ENCODE data around the gene DCLK3. TPM values are rescaled to one million over a fixed set of nuclear protein-coding genes. Genes with fewer than 3 reads are reported as not detected.

Gene DCLK3, protein sequence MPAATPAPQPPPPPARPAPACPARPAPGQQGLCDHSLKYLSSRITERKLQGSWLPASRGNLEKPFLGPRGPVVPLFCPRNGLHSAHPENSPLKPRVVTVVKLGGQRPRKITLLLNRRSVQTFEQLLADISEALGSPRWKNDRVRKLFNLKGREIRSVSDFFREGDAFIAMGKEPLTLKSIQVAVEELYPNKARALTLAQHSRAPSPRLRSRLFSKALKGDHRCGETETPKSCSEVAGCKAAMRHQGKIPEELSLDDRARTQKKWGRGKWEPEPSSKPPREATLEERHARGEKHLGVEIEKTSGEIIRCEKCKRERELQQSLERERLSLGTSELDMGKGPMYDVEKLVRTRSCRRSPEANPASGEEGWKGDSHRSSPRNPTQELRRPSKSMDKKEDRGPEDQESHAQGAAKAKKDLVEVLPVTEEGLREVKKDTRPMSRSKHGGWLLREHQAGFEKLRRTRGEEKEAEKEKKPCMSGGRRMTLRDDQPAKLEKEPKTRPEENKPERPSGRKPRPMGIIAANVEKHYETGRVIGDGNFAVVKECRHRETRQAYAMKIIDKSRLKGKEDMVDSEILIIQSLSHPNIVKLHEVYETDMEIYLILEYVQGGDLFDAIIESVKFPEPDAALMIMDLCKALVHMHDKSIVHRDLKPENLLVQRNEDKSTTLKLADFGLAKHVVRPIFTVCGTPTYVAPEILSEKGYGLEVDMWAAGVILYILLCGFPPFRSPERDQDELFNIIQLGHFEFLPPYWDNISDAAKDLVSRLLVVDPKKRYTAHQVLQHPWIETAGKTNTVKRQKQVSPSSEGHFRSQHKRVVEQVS
- under 0.01 TPM in 1 of 2 replicates, not detected in the other for total RNA-seq

DNA sequence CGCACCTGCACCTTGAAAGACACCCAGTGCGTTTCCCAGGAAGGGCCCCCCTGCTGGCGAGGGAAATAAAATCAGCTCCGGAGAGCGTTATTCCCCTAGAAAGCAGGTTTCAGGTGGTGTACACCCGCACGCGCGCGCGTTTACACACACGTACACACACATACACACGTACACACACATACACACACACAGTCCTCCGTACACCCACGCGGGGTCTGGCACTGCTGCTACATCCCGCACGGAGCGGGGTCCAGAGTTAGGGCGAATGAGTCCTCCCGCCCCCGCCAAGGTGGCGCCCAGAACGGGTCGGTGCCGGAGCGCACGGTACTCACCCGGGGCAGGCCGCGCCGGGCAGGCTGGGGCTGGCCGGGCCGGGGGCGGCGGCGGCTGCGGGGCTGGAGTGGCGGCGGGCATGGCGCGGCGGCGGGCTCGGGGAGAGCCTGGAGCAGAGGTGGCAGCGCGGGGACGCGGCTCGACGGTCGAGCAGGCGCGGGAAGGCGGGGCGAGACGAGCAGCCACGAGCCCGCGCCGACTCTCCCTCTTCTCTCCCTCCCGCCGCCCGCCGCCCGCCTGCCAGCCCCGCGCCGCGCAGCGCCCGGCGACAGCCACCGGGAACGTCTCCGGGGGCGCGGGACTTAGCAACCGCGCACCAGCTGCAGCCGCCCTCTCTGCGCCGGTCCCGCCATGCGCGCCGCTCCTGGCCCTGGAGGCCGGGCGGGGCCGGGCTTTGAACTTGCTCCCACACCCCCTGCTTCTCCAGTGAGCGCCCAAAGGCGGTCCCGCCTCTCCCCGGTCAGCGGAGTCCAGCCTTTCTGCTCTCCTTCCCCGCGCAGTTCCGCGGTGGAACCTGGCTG, at the start of gene DCLK3:
Gene DCLK3, minus strand, starts transcription at position 704 of the 854 bp plus-strand sequence. Its CDS starts 290 bp downstream, at position 414.
- H3K4me3 ChIP-seq (ENCODE audit: low read depth, low read length) = no peak within 1 kb of the TSS
- TF ChIP-seq, protein P1, sequence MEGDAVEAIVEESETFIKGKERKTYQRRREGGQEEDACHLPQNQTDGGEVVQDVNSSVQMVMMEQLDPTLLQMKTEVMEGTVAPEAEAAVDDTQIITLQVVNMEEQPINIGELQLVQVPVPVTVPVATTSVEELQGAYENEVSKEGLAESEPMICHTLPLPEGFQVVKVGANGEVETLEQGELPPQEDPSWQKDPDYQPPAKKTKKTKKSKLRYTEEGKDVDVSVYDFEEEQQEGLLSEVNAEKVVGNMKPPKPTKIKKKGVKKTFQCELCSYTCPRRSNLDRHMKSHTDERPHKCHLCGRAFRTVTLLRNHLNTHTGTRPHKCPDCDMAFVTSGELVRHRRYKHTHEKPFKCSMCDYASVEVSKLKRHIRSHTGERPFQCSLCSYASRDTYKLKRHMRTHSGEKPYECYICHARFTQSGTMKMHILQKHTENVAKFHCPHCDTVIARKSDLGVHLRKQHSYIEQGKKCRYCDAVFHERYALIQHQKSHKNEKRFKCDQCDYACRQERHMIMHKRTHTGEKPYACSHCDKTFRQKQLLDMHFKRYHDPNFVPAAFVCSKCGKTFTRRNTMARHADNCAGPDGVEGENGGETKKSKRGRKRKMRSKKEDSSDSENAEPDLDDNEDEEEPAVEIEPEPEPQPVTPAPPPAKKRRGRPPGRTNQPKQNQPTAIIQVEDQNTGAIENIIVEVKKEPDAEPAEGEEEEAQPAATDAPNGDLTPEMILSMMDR (IDR thresholded peaks at IDR 0.05; ENCODE audit: insufficient read depth, low read depth, low read length) = no peak
- no peak for DNase-seq (ENCODE audit: low read depth)

GRCh38 chr3:36813305-36813704, 49.0 kb upstream of the DCLK3 start:
- TF ChIP-seq, protein P1 (IDR thresholded peaks at IDR 0.05; ENCODE audit: insufficient read depth, low read depth, low read length) = no peak

GRCh38 chr3:36812240-36812639, 47.9 kb upstream of the DCLK3 start:
- TF ChIP-seq, protein P1 (IDR thresholded peaks at IDR 0.05; ENCODE audit: insufficient read depth, low read depth, low read length) = no peak

More at GRCh38 chr3:36813305-36813704, 49.0 kb upstream of the DCLK3 start:
- H3K4me3 ChIP-seq (ENCODE audit: low read depth, low read length) = no peak overlapping the region
- DNase-seq (ENCODE audit: low read depth) = no peak

GRCh38 chr3:36811768-36812167, 47.4 kb upstream of the DCLK3 start:
- no peak overlapping the region for H3K4me3 ChIP-seq (ENCODE audit: low read depth, low read length)
- DNase-seq (ENCODE audit: low read depth) = no peak
- TF ChIP-seq, protein P1 (IDR thresholded peaks at IDR 0.05; ENCODE audit: insufficient read depth, low read depth, low read length) = no peak

More at GRCh38 chr3:36812240-36812639, 47.9 kb upstream of the DCLK3 start:
- DNase-seq (ENCODE audit: low read depth) = no peak
- H3K4me3 ChIP-seq (ENCODE audit: low read depth, low read length) = no peak overlapping the region

GRCh38 chr3:36804295-36805055, 40.1 kb upstream of the DCLK3 start:
- TF ChIP-seq, protein P1 (IDR thresholded peaks at IDR 0.05; ENCODE audit: insufficient read depth, low read depth, low read length) = no peak

More at GRCh38 chr3:36804295-36805055, 40.1 kb upstream of the DCLK3 start:
- H3K4me3 ChIP-seq (ENCODE audit: low read depth, low read length) = no peak overlapping the region
- no peak for DNase-seq (ENCODE audit: low read depth)

Data from fibroblast of villous mesenchyme (primary cell).